CD4-positive, alpha-beta T cell (primary cell): ENCODE measurements around the gene OR52B4. TPM values are rescaled to one million over a fixed set of nuclear protein-coding genes. Genes with fewer than 3 reads are reported as not detected.
"Not testable (repeated sequence)": the region's sequence is repeated elsewhere in the genome, so short reads cannot be mapped to it uniquely, and the experiment has no call there.

Experiments used
- ATAC-seq: fragments of 200-7000 bp; cut with Tn5 transposase; one replicate; pipeline ENCODE4 v1.10.0; 2022; ENCODE audit warnings: mild to moderate bottlenecking; ENCODE audit not compliant: poor library complexity
- CTCF ChIA-PET: fragments of 350-600 bp; sonication (Branson Sonifier 250); formaldehyde crosslinking; loops from one replicate; lab custom pipeline; 2021; ENCODE audit warnings: antibody characterized with exemption, inconsistent platforms; lab: Charles Lee
- POLR2A ChIA-PET: fragments of 350-600 bp; sonication (Branson Sonifier 250); formaldehyde crosslinking; loops from one replicate; lab custom pipeline; 2021; ENCODE audit warnings: antibody characterized with exemption, inconsistent platforms; lab: Charles Lee
- DNase-seq, 14 experiments: peaks; one replicate each; pipeline ENCODE4 v3.0.0-alpha.2; 2013 to 2020; ENCODE audit warnings: mixed read lengths in 2 of 14
- H3K27ac ChIP-seq, 2 donors: one replicate each; pipeline versions ENCODE4 v1.5.1 to v1.7.0; 2013; ENCODE audit warnings: low read length in 2 of 2, low read depth in 1 of 2, mild to moderate bottlenecking in 1 of 2
- H3K27me3 ChIP-seq, 2 experiments: 1 replicate in 1 of 2; 2 replicates in 1 of 2; pipeline versions ENCODE4 v1.6.1 to v1.7.0; 2013; ENCODE audit warnings: low read length in 2 of 2, control low read depth in 1 of 2, mild to moderate bottlenecking in 1 of 2, moderate library complexity in 1 of 2; ENCODE audit not compliant: insufficient read depth in 2 of 2, control insufficient read depth in 1 of 2
- H3K36me3 ChIP-seq: one replicate; pipeline ENCODE4 v1.6.1; 2013; ENCODE audit warnings: low read length, control low read depth; ENCODE audit not compliant: insufficient read depth
- H3K4me1 ChIP-seq: one replicate; pipeline ENCODE4 v1.6.1; 2013; ENCODE audit warnings: low read length, control low read depth; ENCODE audit not compliant: insufficient read depth
- H3K4me3 ChIP-seq: one replicate; pipeline ENCODE4 v1.5.1; 2013; ENCODE audit warnings: mild to moderate bottlenecking, low read length, moderate library complexity
- H3K9me3 ChIP-seq, 2 experiments: 1 replicate in 1 of 2; 2 replicates in 1 of 2; pipeline versions ENCODE4 v1.6.1 to v1.7.0; 2013; ENCODE audit warnings: low read length in 2 of 2, mild to moderate bottlenecking in 2 of 2, control low read depth in 1 of 2, moderate library complexity in 1 of 2; ENCODE audit not compliant: control insufficient read depth in 1 of 2, insufficient read depth in 1 of 2
- H3K27ac Mint-ChIP-seq: one replicate; pipeline ENCODE4 v1.8.0; 2020; ENCODE audit warnings: mixed read lengths
- H3K27me3 Mint-ChIP-seq: one replicate; pipeline ENCODE4 v1.8.0; 2021; ENCODE audit warnings: mixed read lengths
- H3K36me3 Mint-ChIP-seq: one replicate; pipeline ENCODE4 v1.8.0; 2021; ENCODE audit warnings: low read depth, mixed read lengths
- H3K4me1 Mint-ChIP-seq: one replicate; pipeline ENCODE4 v1.8.0; 2021; ENCODE audit warnings: low read depth, mixed read lengths
- H3K4me3 Mint-ChIP-seq: one replicate; pipeline ENCODE4 v1.8.0; 2020; ENCODE audit warnings: mild to moderate bottlenecking, mixed read lengths
- H3K9me3 Mint-ChIP-seq: one replicate; pipeline ENCODE4 v1.8.0; 2020; ENCODE audit warnings: mixed read lengths
- intact Hi-C, 2 experiments: fragments of 100-400 bp; cut with DNase I in 1 of 2; cut with micrococcal nuclease in 1 of 2; formaldehyde crosslinking; loops; one replicate each; pipeline versions ENCODE4 v1.15.1 to v1.9.0; 2023 to 2025; cut with DNase I, micrococcal nuclease
- polyA plus RNA-seq, 2 donors: library from polyadenylated mRNA; unstranded; fragments of 120-200 nt; gene quantifications; one replicate each; pipeline ENCODE4 v1.2.1, GENCODE V29; 2013
- total RNA-seq, 174 experiments: library from RNA in 2 of 174; stranded (reverse) in 2 of 174; gene quantifications; one replicate each; pipeline ENCODE4 v1.2.3 and lab custom pipeline; 2021 to 2026
- TF ChIP-seq, protein P1 (sequence below): fragments of 200-600 bp; IDR thresholded peaks from one replicate; pipeline ENCODE4 v1.8.0; 2022; ENCODE audit warnings: antibody characterized with exemption, mild to moderate bottlenecking

OR52B4 gene
- total RNA-seq (not detected), total RNA-seq (lab: John Stamatoyannopoulos, UW) (0 to 0.23 (median 0) reads per million in 172 experiments)
- polyA plus RNA-seq (2013, experiment 1 of 2): not detected
- not detected for polyA plus RNA-seq (2013, experiment 2 of 2)

DNA sequence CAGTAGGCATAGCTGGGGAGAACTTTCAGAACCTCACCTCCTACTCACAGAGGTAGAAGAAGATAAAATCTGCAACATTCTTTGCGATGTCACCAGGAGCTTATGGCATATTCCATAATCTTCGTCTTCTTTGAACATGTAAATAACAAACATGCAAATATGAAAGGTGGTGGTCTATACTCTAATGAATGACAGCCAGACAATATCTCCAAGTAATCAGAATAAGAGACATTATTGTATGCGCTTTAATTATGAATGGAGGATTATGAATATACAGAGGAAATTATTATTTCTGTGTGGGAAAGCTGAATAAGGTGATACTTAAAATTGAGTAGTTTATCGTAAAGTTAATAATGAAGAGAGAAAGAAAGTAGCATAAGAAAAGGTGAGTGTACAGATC is at the start of gene OR52B4:
Gene OR52B4, minus strand, starts transcription at position 101 of the 400 bp plus-strand sequence. Its CDS starts 91 bp downstream, at position 10.
- H3K27me3 Mint-ChIP-seq: no peaks in the 10 kb centered on the region
- Histone ChIP-seq H3K4me1 (no peaks in the 10 kb centered on the region), H3K27me3 (no peaks in the 10 kb centered on the region), H3K36me3 (no peaks in the 10 kb centered on the region), H3K9me3 (no peaks in the 10 kb centered on the region), H3K27ac (no peak within 1 kb of the TSS), H3K4me3 (no peak within 1 kb of the TSS)
- TF ChIP-seq, protein P1, sequence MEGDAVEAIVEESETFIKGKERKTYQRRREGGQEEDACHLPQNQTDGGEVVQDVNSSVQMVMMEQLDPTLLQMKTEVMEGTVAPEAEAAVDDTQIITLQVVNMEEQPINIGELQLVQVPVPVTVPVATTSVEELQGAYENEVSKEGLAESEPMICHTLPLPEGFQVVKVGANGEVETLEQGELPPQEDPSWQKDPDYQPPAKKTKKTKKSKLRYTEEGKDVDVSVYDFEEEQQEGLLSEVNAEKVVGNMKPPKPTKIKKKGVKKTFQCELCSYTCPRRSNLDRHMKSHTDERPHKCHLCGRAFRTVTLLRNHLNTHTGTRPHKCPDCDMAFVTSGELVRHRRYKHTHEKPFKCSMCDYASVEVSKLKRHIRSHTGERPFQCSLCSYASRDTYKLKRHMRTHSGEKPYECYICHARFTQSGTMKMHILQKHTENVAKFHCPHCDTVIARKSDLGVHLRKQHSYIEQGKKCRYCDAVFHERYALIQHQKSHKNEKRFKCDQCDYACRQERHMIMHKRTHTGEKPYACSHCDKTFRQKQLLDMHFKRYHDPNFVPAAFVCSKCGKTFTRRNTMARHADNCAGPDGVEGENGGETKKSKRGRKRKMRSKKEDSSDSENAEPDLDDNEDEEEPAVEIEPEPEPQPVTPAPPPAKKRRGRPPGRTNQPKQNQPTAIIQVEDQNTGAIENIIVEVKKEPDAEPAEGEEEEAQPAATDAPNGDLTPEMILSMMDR: no peak
- ATAC-seq (no peak), DNase-seq (no peak)
- H3K27ac Mint-ChIP-seq: no peak within 1 kb of the TSS
- H3K36me3 Mint-ChIP-seq: no peaks in the 10 kb centered on the region
- H3K9me3 Mint-ChIP-seq: peaks cover 2% of the 10 kb centered on the region
- intact Hi-C loops: no loop called here
- H3K4me3 Mint-ChIP-seq: no peak within 1 kb of the TSS
- ChIA-PET CTCF (no interaction called here), POLR2A (no interaction called here)
- no peaks in the 10 kb centered on the region for H3K4me1 Mint-ChIP-seq

DNA sequence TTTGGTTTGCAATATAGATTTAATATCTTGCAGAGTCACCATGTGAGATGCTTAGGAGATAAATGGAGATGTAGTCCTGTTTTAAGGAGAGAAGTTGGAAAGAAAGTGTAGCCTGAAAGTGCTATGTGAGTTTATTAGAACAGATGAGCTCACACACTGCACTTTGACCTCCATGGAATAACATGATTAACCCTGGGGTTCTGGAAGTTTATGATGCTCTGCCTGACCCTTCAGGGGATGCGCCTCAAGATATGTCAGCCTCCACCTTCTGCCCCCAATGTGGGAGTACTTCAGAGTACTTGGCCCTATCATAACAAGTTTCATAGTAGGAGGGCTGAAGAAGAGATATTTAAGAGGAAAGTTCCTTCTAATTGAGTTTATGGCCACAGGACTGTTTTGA is 48.6 kb upstream of the OR52B4 start:
- H3K9me3 Mint-ChIP-seq: no peaks in the 10 kb centered on the region
- peaks cover 16% of the 10 kb centered on the region for H3K27me3 Mint-ChIP-seq
- Histone ChIP-seq H3K9me3 (no peaks in the 10 kb centered on the region), H3K4me1 (no peaks in the 10 kb centered on the region), H3K4me3 (no peak overlapping the region), H3K36me3 (no peaks in the 10 kb centered on the region), H3K27ac (no peak overlapping the region), H3K27me3 (no peaks in the 10 kb centered on the region)
- intact Hi-C loops: no loop called here
- H3K27ac Mint-ChIP-seq: no peak overlapping the region
- no peak for DNase-seq
- H3K4me3 Mint-ChIP-seq: no peak overlapping the region
- no peaks in the 10 kb centered on the region for H3K4me1 Mint-ChIP-seq
- ATAC-seq: no peak
- no peaks in the 10 kb centered on the region for H3K36me3 Mint-ChIP-seq
- ChIA-PET CTCF (no interaction called here), POLR2A (no interaction called here)
- TF ChIP-seq, protein P1: no peak

DNA sequence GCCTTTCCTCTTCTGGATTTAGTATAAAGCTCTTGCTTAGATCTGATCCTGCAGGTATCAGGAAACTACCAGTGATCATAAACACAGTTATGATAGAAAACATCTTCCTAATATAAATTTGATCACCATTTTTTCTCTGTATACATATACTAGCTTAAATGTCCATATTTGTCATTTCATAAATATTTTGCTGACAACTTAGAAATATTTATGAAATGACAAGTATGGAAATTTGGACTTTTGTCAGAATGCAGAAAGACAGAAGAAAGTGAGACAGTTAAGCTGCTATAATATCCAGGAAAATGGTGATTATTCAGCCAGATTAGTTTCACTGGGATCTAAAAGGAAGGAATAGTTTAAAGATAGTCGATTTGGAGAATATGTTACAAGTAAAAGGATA is 48.1 kb upstream of the OR52B4 start:
- Histone ChIP-seq H3K4me3 (no peak overlapping the region), H3K4me1 (no peaks in the 10 kb centered on the region), H3K27ac (no peak overlapping the region), H3K27me3 (no peaks in the 10 kb centered on the region), H3K36me3 (no peaks in the 10 kb centered on the region), H3K9me3 (no peaks in the 10 kb centered on the region)
- H3K9me3 Mint-ChIP-seq: no peaks in the 10 kb centered on the region
- no peak overlapping the region for H3K4me3 Mint-ChIP-seq
- intact Hi-C loops: no loop called here
- H3K4me1 Mint-ChIP-seq: no peaks in the 10 kb centered on the region
- no peak for ATAC-seq
- H3K27ac Mint-ChIP-seq: no peak overlapping the region
- TF ChIP-seq, protein P1: no peak
- ChIA-PET CTCF (no interaction called here), POLR2A (no interaction called here)
- no peaks in the 10 kb centered on the region for H3K36me3 Mint-ChIP-seq
- no peak for DNase-seq
- H3K27me3 Mint-ChIP-seq: peaks cover 16% of the 10 kb centered on the region

DNA sequence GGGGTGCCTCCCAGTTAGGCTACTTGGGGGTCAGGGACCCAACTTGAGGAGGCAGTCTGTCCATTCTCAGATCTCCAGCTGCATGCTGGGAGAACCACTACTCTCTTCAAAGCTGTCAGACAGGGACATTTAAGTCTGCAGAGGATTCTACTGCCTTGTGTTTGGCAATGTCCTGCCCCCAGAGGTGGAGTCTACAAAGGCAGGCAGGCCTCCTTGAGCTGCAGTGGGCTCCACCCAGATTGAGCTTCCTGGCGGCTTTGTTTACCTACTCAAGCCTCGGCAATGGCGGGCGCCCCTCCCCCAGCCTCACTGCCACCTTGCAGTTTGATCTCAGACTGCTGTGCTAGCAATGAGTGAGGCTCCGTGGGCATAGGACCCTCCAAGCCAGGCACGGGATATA is 38.0 kb upstream of the OR52B4 start:
- H3K27me3 Mint-ChIP-seq: peaks cover 18% of the 10 kb centered on the region
- H3K36me3 ChIP-seq, intact Hi-C loops, H3K4me1 ChIP-seq, ATAC-seq, H3K36me3 Mint-ChIP-seq, DNase-seq, CTCF ChIA-PET, H3K4me1 Mint-ChIP-seq, H3K27ac ChIP-seq, POLR2A ChIA-PET, H3K27ac Mint-ChIP-seq, H3K4me3 ChIP-seq, H3K9me3 Mint-ChIP-seq, H3K9me3 ChIP-seq, H3K27me3 ChIP-seq, H3K4me3 Mint-ChIP-seq: not testable (repeated sequence)
